Stomach (tissue), 4 donors: ENCODE results near the gene MED31.

Source experiments
- POLR2A ChIP-seq, 4 donors: fragments of 450-650 bp; IDR thresholded peaks; one replicate each; pipeline ENCODE4 v1.6.1; 2016; ENCODE audit warnings: antibody characterized with exemption in 4 of 4, control low read depth in 2 of 4, mild to moderate bottlenecking in 1 of 4, moderate library complexity in 1 of 4
- POLR2AphosphoS5 ChIP-seq, 3 donors: sonication (generic); formaldehyde crosslinking; IDR thresholded peaks; one replicate each; pipeline ENCODE4 v1.6.1; 2016; ENCODE audit warnings: antibody characterized with exemption in 3 of 3
- TF ChIP-seq, protein P1 (sequence below), 7 experiments: fragments of 450-650 bp in 4 of 7; fragments of 200-600 bp in 3 of 7; sonication (generic) in 3 of 7; IDR thresholded peaks; one replicate each; pipeline ENCODE4 v1.5.1; 2016 to 2019; ENCODE audit warnings: antibody characterized with exemption in 7 of 7, control low read depth in 2 of 7, mild to moderate bottlenecking in 1 of 7

DNA sequence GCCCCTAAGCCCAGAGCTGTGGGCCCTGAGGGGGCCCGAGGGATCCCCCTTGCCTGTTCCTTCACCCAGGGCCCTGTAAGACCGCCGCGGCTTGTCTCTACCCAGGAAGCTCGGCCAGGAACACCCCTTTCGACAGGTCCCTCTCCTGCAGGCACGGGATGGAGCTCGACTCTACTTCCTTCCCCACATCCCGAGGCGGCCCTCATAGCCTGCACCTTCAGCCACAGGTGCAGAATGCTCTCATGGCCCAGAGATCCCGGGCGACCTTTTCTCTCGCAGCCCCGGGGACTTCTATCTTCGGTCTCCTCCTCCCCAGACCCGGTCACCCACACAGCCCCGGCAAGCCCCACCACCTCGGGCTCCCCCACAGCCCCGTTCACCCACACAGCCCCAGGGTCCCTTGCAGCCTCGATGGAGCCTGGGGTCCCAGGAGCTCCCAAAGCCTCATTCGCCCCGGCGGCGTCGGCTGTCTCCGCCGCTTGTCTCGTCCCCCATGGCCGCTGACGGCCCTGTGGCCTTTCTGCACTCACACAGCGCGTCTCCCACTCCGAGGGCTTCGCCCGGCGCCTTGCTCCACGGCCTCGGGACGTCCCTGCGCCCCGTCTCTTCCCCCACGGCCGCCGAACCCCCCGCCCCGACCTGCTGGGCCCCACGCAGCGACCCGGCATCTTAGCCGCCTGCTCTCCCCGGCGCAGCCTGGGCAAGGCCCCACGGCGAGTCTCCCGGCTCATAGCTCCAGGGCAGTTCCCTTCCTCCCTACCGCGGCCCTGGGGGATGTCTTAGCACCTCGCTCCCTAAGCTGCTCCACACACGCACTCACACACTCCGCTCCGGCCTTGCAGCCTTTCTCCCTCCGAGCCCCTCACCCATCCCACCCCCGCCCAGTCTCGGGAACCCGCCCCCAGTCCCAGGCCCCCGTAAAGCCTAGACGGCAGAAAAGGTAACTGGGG lies 11.5 kb downstream of the MED31 start:
- TF ChIP-seq, protein P1, sequence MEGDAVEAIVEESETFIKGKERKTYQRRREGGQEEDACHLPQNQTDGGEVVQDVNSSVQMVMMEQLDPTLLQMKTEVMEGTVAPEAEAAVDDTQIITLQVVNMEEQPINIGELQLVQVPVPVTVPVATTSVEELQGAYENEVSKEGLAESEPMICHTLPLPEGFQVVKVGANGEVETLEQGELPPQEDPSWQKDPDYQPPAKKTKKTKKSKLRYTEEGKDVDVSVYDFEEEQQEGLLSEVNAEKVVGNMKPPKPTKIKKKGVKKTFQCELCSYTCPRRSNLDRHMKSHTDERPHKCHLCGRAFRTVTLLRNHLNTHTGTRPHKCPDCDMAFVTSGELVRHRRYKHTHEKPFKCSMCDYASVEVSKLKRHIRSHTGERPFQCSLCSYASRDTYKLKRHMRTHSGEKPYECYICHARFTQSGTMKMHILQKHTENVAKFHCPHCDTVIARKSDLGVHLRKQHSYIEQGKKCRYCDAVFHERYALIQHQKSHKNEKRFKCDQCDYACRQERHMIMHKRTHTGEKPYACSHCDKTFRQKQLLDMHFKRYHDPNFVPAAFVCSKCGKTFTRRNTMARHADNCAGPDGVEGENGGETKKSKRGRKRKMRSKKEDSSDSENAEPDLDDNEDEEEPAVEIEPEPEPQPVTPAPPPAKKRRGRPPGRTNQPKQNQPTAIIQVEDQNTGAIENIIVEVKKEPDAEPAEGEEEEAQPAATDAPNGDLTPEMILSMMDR (IDR thresholded peaks at IDR 0.05): no peak
- no peak for TF ChIP-seq POLR2AphosphoS5 (IDR thresholded peaks at IDR 0.05)
- no peak for TF ChIP-seq POLR2A (IDR thresholded peaks at IDR 0.05)
